Muscle of leg (tissue), 16 donors: Measurements from ENCODE around the gene VTI1B. TPM values are rescaled to one million over a fixed set of nuclear protein-coding genes. Genes with fewer than 3 reads are reported as not detected.
"Not testable (repeated sequence)": the region's sequence is repeated elsewhere in the genome, so short reads cannot be mapped to it uniquely, and the experiment has no call there.

ENCODE experiments used
- DNase-seq: peaks from one replicate; pipeline ENCODE4 v3.0.0; 2013
- H3K27ac ChIP-seq: one replicate; pipeline ENCODE4 v1.5.1; 2013; ENCODE audit warnings: mild to moderate bottlenecking, low read length, control low read depth
- H3K27me3 ChIP-seq: one replicate; pipeline ENCODE4 v1.6.1; 2013; ENCODE audit warnings: low read length; ENCODE audit not compliant: control insufficient read depth, insufficient read depth
- H3K36me3 ChIP-seq: one replicate; pipeline ENCODE4 v1.6.1; 2013; ENCODE audit warnings: low read length; ENCODE audit not compliant: control insufficient read depth, insufficient read depth
- H3K4me1 ChIP-seq: one replicate; pipeline ENCODE4 v1.6.1; 2013; ENCODE audit warnings: low read length; ENCODE audit not compliant: control insufficient read depth, insufficient read depth
- H3K4me3 ChIP-seq: one replicate; pipeline ENCODE4 v1.5.1; 2013; ENCODE audit warnings: low read length, control low read depth
- H3K9me3 ChIP-seq: replicated peaks from 2 replicates; pipeline ENCODE4 v1.6.1; 2013; ENCODE audit warnings: low read depth, low read length; ENCODE audit not compliant: control insufficient read depth
- WGBS: methylation state at CpG from one replicate; pipeline ENCODE4 v1.1.5; 2013; ENCODE audit warnings: missing lambda C conversion rate; ENCODE audit not compliant: insufficient coverage; 5-methylcytosine and 5-hydroxymethylcytosine counted together
- long read RNA-seq, 11 donors: transcript quantifications; one replicate each; lab custom pipeline, GENCODE V29; 2026
- polyA plus RNA-seq, 8 donors: library from polyadenylated mRNA; unstranded; fragments of 120-200 nt; gene quantifications; one replicate each; pipeline versions ENCODE4 v1.2.1 to v1.2.3, GENCODE V29; 2013; ENCODE audit warnings: inconsistent platforms in 1 of 8, low replicate concordance in 1 of 8; ENCODE audit not compliant: insufficient read length in 8 of 8, insufficient read depth in 1 of 8
- total RNA-seq: library from RNA; stranded (reverse); fragments of 120-200 nt; gene quantifications from one replicate; pipeline ENCODE4 v1.2.4, GENCODE V29; 2013

The VTI1B gene, protein sequence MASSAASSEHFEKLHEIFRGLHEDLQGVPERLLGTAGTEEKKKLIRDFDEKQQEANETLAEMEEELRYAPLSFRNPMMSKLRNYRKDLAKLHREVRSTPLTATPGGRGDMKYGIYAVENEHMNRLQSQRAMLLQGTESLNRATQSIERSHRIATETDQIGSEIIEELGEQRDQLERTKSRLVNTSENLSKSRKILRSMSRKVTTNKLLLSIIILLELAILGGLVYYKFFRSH
- total RNA-seq (52.8 TPM), polyA plus RNA-seq (10 to 100 TPM; 71.0 to 85.0 (median 79.1) TPM)
- long read RNA-seq, donor 1, full-length matches to known transcripts = 15 of 27 reads
- long read RNA-seq, donor 1, partial matches to known transcripts = 12 of 27 reads
- long read RNA-seq, donor 1, other reads (novel, unspliced or antisense) = 0 of 27 reads
- long read RNA-seq, donor 2, full-length matches to known transcripts = 4 of 4 reads
- long read RNA-seq, donor 2, partial matches to known transcripts = 0 of 4 reads
- long read RNA-seq, donor 2, other reads (novel, unspliced or antisense) = 0 of 4 reads
- long read RNA-seq, donor 3, full-length matches to known transcripts = 30 of 60 reads
- long read RNA-seq, donor 3, partial matches to known transcripts = 30 of 60 reads
- long read RNA-seq, donor 3, other reads (novel, unspliced or antisense) = 0 of 60 reads
- long read RNA-seq, donor 4, full-length matches to known transcripts = 20 of 28 reads
- long read RNA-seq, donor 4, partial matches to known transcripts = 8 of 28 reads
- long read RNA-seq, donor 4, other reads (novel, unspliced or antisense) = 0 of 28 reads
- long read RNA-seq, donor 5, full-length matches to known transcripts = 36 of 108 reads
- long read RNA-seq, donor 5, partial matches to known transcripts = 72 of 108 reads
- long read RNA-seq, donor 5, other reads (novel, unspliced or antisense) = 0 of 108 reads
- long read RNA-seq, donor 6, full-length matches to known transcripts = 43 of 78 reads
- long read RNA-seq, donor 6, partial matches to known transcripts = 35 of 78 reads
- long read RNA-seq, donor 6, other reads (novel, unspliced or antisense) = 0 of 78 reads
- long read RNA-seq, donor 7, full-length matches to known transcripts = 30 of 94 reads
- long read RNA-seq, donor 7, partial matches to known transcripts = 64 of 94 reads
- long read RNA-seq, donor 7, other reads (novel, unspliced or antisense) = 0 of 94 reads
- long read RNA-seq, donor 8, full-length matches to known transcripts = 23 of 39 reads
- long read RNA-seq, donor 8, partial matches to known transcripts = 16 of 39 reads
- long read RNA-seq, donor 8, other reads (novel, unspliced or antisense) = 0 of 39 reads
- long read RNA-seq, donor 9, full-length matches to known transcripts = 16 of 37 reads
- long read RNA-seq, donor 9, partial matches to known transcripts = 21 of 37 reads
- long read RNA-seq, donor 9, other reads (novel, unspliced or antisense) = 0 of 37 reads
- long read RNA-seq, donor 10, full-length matches to known transcripts = 34 of 75 reads
- long read RNA-seq, donor 10, partial matches to known transcripts = 41 of 75 reads
- long read RNA-seq, donor 10, other reads (novel, unspliced or antisense) = 0 of 75 reads
- long read RNA-seq, donor 11, full-length matches to known transcripts = 18 of 43 reads
- long read RNA-seq, donor 11, partial matches to known transcripts = 25 of 43 reads
- long read RNA-seq, donor 11, other reads (novel, unspliced or antisense) = 0 of 43 reads

DNA sequence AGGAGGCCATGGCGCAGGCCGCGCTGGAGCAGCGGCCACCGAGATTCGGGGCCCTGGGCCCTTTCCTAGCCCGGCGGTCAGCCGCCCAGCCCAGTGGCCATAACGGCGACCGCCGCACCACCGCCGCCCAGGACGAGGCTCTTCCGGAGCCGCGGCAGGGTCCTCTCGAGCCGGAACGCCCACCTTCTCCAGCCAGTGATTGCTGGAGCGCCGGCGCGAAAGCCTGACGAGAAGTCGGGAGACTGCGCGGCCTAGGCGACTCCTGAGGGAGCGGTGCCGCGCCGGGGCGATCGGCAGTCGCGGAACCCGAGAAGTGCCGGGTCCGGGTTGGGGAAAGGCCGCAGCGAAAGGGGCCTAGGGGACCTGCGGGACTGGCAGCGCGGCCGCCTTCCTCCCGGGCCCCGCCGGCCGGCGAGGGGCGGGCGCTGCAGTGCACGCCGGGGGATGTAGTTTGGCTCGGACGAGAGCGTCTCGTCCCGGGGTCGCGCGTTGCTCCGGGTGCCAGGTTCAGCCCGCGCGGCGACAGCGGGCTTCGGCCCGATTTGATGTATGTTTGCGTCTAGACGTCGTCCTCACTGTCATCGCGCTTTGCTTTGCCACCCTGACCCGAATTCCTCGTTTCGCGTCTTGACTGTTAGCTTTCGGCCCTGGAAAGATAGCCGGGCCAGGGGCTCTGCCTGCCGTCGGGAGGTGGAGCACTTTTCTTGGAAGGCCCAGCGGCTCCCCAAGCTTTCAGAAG is at the start of gene VTI1B:
VTI1B (minus strand) TSS at position 153 of the 739 bp plus-strand sequence; CDS start at position 10, 143 bp downstream.
- peak; percentile 94 for DNase-seq
- peak within 1 kb of the TSS; percentile 89 for H3K4me3 ChIP-seq
- WGBS = under 1% methylated on average over 82 of the region's 87 CpGs
- H3K27me3 ChIP-seq = no peaks in the 10 kb centered on the region
- H3K4me1 ChIP-seq = peaks cover 17% of the 10 kb centered on the region
- H3K9me3 ChIP-seq = no peaks in the 10 kb centered on the region
- H3K27ac ChIP-seq = peak within 1 kb of the TSS; percentile 99
- peaks cover 20% of the 10 kb centered on the region for H3K36me3 ChIP-seq

DNA sequence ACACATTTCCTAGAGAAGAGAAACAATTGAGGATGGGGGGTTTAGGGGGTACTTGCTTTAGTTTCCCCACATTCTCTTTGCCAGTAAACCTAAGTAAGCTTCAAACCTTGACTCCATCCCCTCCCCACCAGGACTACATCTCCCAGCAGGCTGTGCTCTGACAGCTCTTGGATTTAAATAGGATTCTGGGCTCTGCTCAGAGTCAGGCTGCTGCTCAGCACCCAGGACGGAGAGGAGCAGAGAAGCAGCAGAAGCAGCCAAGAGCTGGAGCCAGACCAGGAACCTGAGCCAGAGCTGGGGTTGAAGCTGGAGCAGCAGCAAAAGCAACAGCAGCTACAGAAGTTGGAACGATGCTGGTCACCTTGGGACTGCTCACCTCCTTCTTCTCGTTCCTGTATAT is 47.9 kb upstream of the VTI1B start:
- Histone ChIP-seq H3K36me3 (no peaks in the 10 kb centered on the region), H3K27me3 (peaks cover 15% of the 10 kb centered on the region), H3K4me1 (peaks cover 8% of the 10 kb centered on the region), H3K9me3 (peaks cover 3% of the 10 kb centered on the region), H3K4me3 (no peak overlapping the region), H3K27ac (no peak overlapping the region)
- WGBS = 0% methylated on average over 2 of the region's 3 CpGs
- peak; percentile 92 for DNase-seq

DNA sequence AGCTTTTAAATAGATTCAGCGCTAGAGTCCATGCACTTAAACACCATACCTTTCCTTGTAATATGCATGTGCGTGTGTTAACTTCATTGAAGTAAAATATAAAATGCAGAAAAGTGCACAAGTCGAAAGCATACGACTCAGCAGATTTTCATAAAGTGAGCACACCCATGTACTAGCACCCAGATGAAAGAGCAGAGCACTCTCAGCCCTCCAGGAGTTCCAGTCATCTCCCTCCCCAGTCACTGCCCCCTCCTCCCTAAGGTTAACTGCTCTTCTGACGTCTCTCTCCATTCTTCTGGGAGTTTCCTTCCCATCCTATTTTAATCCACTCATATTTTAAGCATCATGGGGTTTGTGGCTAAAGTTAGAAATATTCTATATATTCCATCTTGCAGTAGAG is 47.4 kb upstream of the VTI1B start:
- WGBS = 75% methylated on average over 2 of the region's 5 CpGs
- H3K36me3 ChIP-seq = no peaks in the 10 kb centered on the region

DNA sequence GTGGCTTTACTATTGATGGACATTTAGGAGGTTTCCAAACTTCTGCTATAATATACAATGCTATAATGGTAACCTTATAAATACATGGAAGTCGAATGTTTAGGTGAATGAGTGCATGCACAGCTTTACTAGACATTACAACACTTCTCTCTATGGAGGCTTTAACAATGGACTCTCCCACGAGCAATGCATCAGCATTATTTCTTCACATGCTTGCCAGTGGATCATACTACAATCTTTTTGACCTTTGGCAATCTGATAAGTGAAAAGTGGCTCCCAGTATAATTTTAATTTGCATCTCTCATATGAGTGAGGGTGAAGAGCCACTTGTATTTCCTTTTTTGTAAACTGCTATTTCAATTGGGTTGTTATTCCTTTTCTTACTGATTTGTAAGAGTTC is 45.4 kb upstream of the VTI1B start:
- no CpG with 5 or more reads among the region's 2 CpGs for WGBS
- DNase-seq = no peak
- Histone ChIP-seq H3K4me3 (no peak overlapping the region), H3K27me3 (peaks cover 3% of the 10 kb centered on the region), H3K36me3 (no peaks in the 10 kb centered on the region), H3K27ac (no peak overlapping the region), H3K9me3 (peaks cover 3% of the 10 kb centered on the region), H3K4me1 (peaks cover 8% of the 10 kb centered on the region)

More for the DNA sequence above, 47.4 kb upstream of the VTI1B start:
- H3K27ac ChIP-seq = no peak overlapping the region
- H3K9me3 ChIP-seq = peaks cover 3% of the 10 kb centered on the region
- DNase-seq = no peak
- H3K4me1 ChIP-seq = peaks cover 8% of the 10 kb centered on the region
- H3K27me3 ChIP-seq = peaks cover 14% of the 10 kb centered on the region
- H3K4me3 ChIP-seq = no peak overlapping the region

DNA sequence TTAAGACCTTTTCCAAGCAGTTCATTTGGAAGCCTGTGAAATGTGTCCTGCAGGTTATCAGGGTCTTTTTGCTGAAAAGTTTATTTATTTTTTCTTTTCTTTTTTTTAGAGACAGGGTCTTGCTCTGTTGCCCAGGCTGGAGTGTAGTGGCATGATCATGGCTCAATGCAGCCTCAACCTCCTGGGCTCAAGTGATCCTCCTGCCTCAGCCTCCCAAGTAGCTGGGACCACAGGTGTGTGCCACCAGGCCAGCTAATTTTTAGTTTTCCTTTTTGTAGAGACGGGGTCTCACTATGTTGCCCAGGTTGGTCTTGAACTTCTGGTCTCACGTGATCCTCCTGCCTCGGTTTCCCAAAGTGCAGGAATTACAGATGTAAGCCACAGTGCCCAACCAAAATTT is 45.0 kb upstream of the VTI1B start:
- not testable (repeated sequence) for H3K4me1 ChIP-seq, H3K36me3 ChIP-seq, H3K9me3 ChIP-seq, H3K27ac ChIP-seq, DNase-seq, H3K4me3 ChIP-seq, H3K27me3 ChIP-seq
- WGBS = no CpG with 5 or more reads among the region's 3 CpGs

DNA sequence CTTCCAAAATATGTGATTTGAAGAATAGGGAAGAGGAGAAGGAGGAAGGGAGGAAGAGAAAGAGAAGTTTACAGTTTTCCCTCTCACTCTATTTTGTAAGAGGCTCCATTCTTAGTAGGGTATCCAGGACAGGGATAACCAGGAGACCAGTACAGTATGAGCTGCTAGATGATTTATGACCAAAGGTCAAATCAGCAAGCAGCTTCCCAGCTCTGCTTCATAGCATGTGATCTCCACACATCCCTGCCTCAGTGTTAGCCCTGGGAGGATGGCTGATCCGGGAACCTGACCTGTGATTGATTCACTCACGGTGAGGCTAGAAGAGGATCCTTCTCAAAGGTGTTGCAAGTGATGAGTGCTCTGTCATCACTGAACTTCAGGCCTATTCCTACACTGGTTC is 43.8 kb upstream of the VTI1B start:
- H3K36me3 ChIP-seq = no peaks in the 10 kb centered on the region
- H3K27ac ChIP-seq = no peak overlapping the region
- no peaks in the 10 kb centered on the region for H3K9me3 ChIP-seq
- H3K4me3 ChIP-seq = no peak overlapping the region
- WGBS = no CpG with 5 or more reads among the region's 2 CpGs
- peaks cover 8% of the 10 kb centered on the region for H3K4me1 ChIP-seq
- peaks cover 3% of the 10 kb centered on the region for H3K27me3 ChIP-seq
- DNase-seq = no peak

DNA sequence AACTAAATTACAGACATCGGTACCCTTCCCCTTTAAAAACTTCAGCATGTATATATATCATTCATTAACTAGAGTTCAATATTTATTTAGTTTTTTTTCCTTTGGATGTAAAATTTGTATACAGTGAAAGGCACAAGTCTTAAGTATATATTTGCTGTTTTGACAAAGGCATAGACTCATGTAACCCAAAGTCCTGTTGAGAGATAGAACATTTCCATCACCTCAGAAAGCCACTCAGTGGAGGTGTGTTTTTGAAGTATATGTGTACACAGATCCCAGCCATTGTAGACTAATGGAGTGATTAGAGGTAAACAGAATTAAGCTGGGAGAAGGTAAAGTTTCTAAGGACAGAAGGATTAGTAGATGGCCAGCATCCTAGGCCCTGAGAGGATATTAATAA is 42.6 kb upstream of the VTI1B start:
- peaks cover 3% of the 10 kb centered on the region for H3K27me3 ChIP-seq

DNA sequence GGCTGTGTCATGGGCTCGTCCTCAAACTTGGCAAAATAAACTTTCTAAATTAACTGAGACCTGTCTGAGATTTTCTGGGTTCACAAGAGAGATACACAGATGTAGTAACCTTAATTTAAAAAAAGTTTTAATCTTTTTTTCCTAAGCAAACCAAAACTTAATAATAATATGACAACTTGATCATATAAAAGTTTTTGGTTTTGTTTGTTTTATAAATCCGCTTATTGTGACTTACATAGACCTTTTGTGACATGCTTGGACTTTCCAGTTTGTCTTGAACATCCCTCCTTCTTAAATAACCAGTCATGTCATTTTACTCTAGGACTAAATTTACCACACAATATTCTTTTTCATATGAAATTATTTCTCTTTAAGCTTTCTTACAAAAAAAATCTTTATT is 35.8 kb upstream of the VTI1B start:
- no CpG with 5 or more reads among the region's 2 CpGs for WGBS
- Histone ChIP-seq H3K9me3 (peaks cover 3% of the 10 kb centered on the region), H3K27ac (no peak overlapping the region), H3K36me3 (no peaks in the 10 kb centered on the region), H3K4me1 (no peaks in the 10 kb centered on the region), H3K27me3 (no peaks in the 10 kb centered on the region), H3K4me3 (no peak overlapping the region)
- no peak for DNase-seq

More for the DNA sequence above, 42.6 kb upstream of the VTI1B start:
- Histone ChIP-seq H3K9me3 (no peaks in the 10 kb centered on the region), H3K4me3 (no peak overlapping the region), H3K27ac (no peak overlapping the region), H3K4me1 (no peaks in the 10 kb centered on the region), H3K36me3 (no peaks in the 10 kb centered on the region)
- WGBS = no CpG with 5 or more reads among the region's 1 CpG
- no peak for DNase-seq

DNA sequence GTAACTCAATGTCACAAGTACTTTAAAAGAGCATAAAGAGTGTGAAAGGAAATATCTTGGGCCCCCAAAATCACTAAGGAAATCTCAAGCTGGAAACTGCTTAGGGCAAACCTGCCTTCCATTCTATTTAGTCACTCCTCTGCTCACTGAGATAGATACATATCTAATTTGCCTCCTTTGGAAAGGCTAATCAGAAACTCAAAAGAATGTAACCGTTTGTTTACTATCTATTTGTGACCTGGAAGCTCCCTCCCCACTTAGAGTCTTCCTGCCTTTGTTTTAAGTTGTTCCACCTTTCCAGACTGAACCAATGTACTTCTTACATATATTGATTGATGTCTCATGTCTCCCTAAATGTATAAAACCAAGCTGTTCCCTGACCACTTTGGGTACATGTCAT is 35.4 kb upstream of the VTI1B start:
- WGBS = 100% methylated on average over 1 of the region's 1 CpG
- H3K4me3 ChIP-seq, H3K27ac ChIP-seq, H3K4me1 ChIP-seq, H3K27me3 ChIP-seq, H3K9me3 ChIP-seq, H3K36me3 ChIP-seq, DNase-seq: not testable (repeated sequence)
